Colonic mucosa (tissue), 4 donors: Measurements from ENCODE around the gene KCND3. TPM values are rescaled to one million over a fixed set of nuclear protein-coding genes. Genes with fewer than 3 reads are reported as not detected.

ENCODE experiments used
- DNase-seq: peaks from one replicate; pipeline ENCODE4 v3.0.0-alpha.2; 2020
- H3K27ac ChIP-seq: fragments of 200-600 bp; one replicate; pipeline ENCODE4 v1.8.0; 2021
- H3K27me3 ChIP-seq: fragments of 200-600 bp; one replicate; pipeline ENCODE4 v1.8.0; 2021
- H3K36me3 ChIP-seq: fragments of 200-600 bp; one replicate; pipeline ENCODE4 v1.8.0; 2021
- H3K4me1 ChIP-seq: fragments of 200-600 bp; one replicate; pipeline ENCODE4 v1.8.0; 2021; ENCODE audit warnings: mild to moderate bottlenecking
- H3K4me3 ChIP-seq: fragments of 200-600 bp; one replicate; pipeline ENCODE4 v1.8.0; 2021
- H3K9ac ChIP-seq, 2 donors: one replicate each; pipeline ENCODE4 v1.7.0; 2013; ENCODE audit warnings: control low read depth in 2 of 2, low read depth in 2 of 2, low read length in 2 of 2
- H3K9me3 ChIP-seq: fragments of 200-600 bp; one replicate; pipeline ENCODE4 v1.8.0; 2021
- intact Hi-C: fragments of 100-400 bp; cut with DNase I; formaldehyde crosslinking; loops from one replicate; pipeline ENCODE4 v1.14.1; 2022
- total RNA-seq, 2 donors: library from RNA; stranded (reverse); fragmentation: NEBNext Ultra II Directional in 1 of 2; extraction: Animal tissue kit (Norgen Biotek cat#: 25700) in 1 of 2; gene quantifications; one replicate each; pipeline ENCODE4 v1.2.1, GENCODE V29; 2021
- TF ChIP-seq, protein P1 (sequence below): fragments of 200-600 bp; IDR thresholded peaks from one replicate; pipeline ENCODE4 v1.8.0; 2022; ENCODE audit warnings: antibody characterized with exemption, mild to moderate bottlenecking
- donor health status: healthy.
- donor health status: DM: no; HTN: no; CAD: no.
- donor health status: DM: no; HTN: no; CAD: no.

KCND3 gene
- total RNA-seq, 2 donors from 2014 or later = 0.94 to 3.5 TPM

DNA sequence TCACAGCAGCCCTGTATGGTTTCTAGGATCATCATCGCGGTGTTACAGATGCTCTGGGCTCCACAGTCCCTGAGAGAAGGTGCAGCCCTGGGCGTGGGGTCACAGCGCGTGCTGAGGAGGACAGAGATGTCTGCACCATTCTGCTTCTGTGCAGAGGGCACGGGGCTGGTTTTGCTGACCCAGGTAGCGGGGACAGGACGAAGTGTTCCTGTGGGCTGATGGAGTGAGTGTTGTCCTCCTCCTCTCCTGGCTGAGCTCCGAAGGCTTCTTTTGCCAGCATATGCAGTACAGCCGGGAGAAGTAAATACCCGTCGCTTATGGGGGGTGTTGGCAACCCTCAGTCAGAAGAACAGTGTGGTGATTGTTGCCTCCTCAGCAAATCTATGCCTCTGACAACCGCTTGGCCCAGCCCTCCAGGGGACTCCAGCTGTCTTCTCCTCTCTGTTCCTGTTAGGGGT, 132.2 kb downstream of the KCND3 start:
- no peaks in the 10 kb centered on the region for H3K9me3 ChIP-seq
- H3K4me1 ChIP-seq = no peaks in the 10 kb centered on the region
- H3K9ac ChIP-seq = no peak overlapping the region
- H3K27ac ChIP-seq = no peak overlapping the region
- DNase-seq = no peak
- TF ChIP-seq, protein P1, sequence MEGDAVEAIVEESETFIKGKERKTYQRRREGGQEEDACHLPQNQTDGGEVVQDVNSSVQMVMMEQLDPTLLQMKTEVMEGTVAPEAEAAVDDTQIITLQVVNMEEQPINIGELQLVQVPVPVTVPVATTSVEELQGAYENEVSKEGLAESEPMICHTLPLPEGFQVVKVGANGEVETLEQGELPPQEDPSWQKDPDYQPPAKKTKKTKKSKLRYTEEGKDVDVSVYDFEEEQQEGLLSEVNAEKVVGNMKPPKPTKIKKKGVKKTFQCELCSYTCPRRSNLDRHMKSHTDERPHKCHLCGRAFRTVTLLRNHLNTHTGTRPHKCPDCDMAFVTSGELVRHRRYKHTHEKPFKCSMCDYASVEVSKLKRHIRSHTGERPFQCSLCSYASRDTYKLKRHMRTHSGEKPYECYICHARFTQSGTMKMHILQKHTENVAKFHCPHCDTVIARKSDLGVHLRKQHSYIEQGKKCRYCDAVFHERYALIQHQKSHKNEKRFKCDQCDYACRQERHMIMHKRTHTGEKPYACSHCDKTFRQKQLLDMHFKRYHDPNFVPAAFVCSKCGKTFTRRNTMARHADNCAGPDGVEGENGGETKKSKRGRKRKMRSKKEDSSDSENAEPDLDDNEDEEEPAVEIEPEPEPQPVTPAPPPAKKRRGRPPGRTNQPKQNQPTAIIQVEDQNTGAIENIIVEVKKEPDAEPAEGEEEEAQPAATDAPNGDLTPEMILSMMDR = no peak
- intact Hi-C loops = no loop called here
- no peaks in the 10 kb centered on the region for H3K36me3 ChIP-seq
- H3K27me3 ChIP-seq = no peaks in the 10 kb centered on the region
- no peak overlapping the region for H3K4me3 ChIP-seq

DNA sequence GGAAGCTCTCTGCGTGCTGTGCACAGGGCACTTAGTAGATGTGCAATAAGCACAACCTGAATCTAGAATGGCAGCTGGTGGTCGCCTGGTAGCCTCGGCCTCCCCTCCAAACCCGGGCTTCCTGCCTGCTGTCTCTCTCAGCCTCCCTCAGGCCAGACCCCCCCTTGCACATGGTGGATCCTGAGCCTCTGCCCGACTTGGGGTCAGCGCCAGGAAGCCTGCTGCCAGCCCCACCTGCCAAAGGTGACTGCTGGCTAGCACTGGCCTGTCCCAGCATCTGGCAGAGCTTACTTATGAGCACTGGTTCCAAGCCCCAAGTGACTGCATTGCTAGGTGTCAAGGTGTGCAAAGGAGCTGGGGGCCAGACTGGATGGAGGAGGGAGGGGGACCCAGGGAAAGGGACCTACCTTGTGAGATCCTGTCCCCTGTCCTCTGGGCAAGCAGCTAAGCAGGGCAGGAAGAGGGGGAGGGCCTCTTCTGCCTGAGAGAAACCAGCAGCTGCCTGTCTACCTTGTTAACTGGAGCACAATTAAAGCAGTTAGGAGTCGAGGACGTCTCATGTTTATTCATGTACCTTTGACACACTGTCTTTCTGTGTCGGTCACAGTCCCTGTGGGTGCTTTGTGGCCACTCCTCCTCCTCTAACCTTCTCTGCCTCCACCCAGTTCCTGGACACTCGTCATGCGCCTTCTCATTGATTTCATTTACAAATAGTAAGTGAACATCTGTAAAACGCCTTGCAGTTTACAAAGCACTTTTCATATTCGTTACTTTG, 132.9 kb downstream of the KCND3 start:
- DNase-seq = no peak
- H3K4me1 ChIP-seq = no peaks in the 10 kb centered on the region
- no peak overlapping the region for H3K9ac ChIP-seq
- intact Hi-C loops = no loop called here
- no peaks in the 10 kb centered on the region for H3K27me3 ChIP-seq
- TF ChIP-seq, protein P1 = no peak
- no peaks in the 10 kb centered on the region for H3K36me3 ChIP-seq
- H3K27ac ChIP-seq = no peak overlapping the region
- no peak overlapping the region for H3K4me3 ChIP-seq
- H3K9me3 ChIP-seq = no peaks in the 10 kb centered on the region

DNA sequence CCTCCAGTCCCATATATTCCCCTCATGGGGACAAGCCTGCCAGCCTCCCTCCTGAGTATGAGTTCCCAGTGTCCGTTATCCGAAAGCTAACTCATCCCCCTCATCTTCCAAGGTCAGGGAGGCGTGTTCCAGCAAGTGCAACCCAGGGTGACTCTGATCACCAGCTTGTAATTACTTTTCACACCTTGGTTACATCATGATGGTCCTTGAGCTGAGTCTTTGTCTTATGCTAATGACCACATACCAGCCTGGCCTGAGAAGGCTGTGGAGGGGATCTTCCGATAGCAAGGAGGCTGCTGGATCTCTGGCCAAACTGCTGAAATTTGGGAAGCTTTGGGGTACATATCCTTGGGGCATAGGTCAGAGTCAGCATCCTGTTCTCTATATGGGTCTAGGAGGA, 134.2 kb downstream of the KCND3 start:
- TF ChIP-seq, protein P1 = no peak
- no peak for DNase-seq
- no peak overlapping the region for H3K9ac ChIP-seq

DNA sequence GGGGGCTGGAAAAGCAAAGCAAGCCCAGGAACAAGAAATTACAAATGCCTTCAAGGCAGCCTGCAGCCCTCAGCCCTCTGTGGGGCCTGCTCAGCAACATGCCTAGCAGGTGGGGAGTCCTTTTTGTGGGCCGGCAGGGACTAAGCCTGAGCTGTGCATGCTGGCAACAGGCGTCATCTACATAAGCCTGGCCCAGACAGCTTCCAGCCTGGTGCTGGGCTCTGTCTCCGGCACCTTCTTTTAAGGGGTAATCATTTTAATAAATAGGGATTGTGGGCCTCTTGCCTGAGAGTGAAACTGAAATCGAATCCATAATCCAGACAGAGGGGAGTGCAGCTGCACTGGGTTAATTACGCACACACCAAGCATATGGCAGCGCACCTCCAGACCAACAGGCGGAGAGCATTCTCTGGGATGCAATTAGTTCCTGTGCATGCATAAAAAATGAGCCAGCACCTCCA, 137.2 kb downstream of the KCND3 start:
- Histone ChIP-seq H3K27ac (no peak overlapping the region), H3K4me1 (no peaks in the 10 kb centered on the region), H3K36me3 (no peaks in the 10 kb centered on the region), H3K4me3 (no peak overlapping the region), H3K9ac (no peak overlapping the region), H3K27me3 (no peaks in the 10 kb centered on the region), H3K9me3 (no peaks in the 10 kb centered on the region)
- TF ChIP-seq, protein P1 = no peak
- no peak for DNase-seq
- intact Hi-C loops = no loop called here

More for the DNA sequence above, 134.2 kb downstream of the KCND3 start:
- Histone ChIP-seq H3K4me3 (no peak overlapping the region), H3K27me3 (no peaks in the 10 kb centered on the region), H3K36me3 (no peaks in the 10 kb centered on the region), H3K27ac (no peak overlapping the region), H3K9me3 (no peaks in the 10 kb centered on the region), H3K4me1 (no peaks in the 10 kb centered on the region)
- intact Hi-C loops = no loop called here

DNA sequence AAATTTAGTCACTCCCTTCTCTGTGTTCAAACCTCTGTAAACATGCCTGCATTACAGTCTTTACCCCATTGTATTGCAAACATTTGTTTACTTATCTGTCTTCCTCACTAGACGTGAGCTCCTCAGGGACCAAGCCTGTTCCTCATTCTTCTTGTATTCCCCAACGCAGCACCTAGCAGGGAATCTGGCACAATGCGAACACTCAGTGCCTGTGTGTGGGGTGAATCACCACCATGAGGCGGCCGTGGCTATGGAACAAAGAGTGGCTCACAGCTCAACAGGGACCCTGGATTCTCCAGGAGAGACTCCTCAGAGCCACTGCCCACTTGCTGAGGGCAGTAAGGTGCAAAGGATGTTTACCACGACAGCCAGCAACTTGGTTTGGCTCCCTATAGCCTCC, 137.9 kb downstream of the KCND3 start:
- Histone ChIP-seq H3K36me3 (no peaks in the 10 kb centered on the region), H3K27me3 (no peaks in the 10 kb centered on the region), H3K27ac (no peak overlapping the region), H3K4me3 (no peak overlapping the region), H3K9me3 (no peaks in the 10 kb centered on the region), H3K4me1 (no peaks in the 10 kb centered on the region), H3K9ac (no peak overlapping the region)
- DNase-seq = no peak
- TF ChIP-seq, protein P1 = no peak
- intact Hi-C loops = no loop called here
